ENCODE data around the gene SMC5. TPM values are rescaled to one million over a fixed set of nuclear protein-coding genes. Genes with fewer than 3 reads are reported as not detected.

The SMC5 gene
- total and polyA plus RNA-seq, 2 of the 8 experiments (the other 6 are each of a cell fraction or from before 2014, with no cell fraction given), result 4.5 to 22.6 TPM

DNA sequence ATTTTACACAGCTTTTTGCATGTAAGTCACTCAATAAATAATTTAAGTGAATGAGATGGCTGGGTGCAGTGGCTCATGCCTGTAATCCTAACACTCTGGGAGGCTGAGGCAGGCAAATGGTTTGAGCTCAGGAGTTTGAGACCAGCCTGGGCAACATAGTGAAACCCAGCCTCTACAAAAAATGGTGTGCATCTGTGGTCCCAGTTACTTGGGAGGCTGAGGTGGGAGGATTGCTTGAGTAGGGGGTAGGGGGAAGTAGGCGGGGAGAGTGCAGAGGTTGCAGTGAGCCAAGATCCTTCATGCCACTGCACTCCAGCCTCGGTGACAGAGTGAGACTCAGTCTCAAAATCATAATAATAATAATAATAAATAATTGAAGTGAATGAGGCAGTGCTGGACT, 145.5 kb downstream of the SMC5 start (continued):
- TF ChIP-seq TBP (IDR thresholded peaks at IDR 0.05; ENCODE audit: low read depth, low read length) (no peak), YY1 (IDR thresholded peaks at IDR 0.05; ENCODE audit: low read depth, low read length) (no peak)

Small RNA genes within 50 kb of the gene (small RNA-seq; reads per million reads assigned to genes)
- gene RF00019 (ENCODE audit: insufficient read depth), result not detected

Other genes starting within 250 kb of the SMC5 start
- 15.3 and 15.4 TPM in 2 replicates for gene MAMDC2, start 215.1 kb upstream of the SMC5 start, total RNA-seq (2021; fragmentation: NEBNext Ultra II Directional; extraction: Animal tissue kit (Norgen Biotek cat#: 25700))
- 6.1 and 6.4 TPM in 2 replicates for gene MAMDC2, start 215.1 kb upstream of the SMC5 start, polyA plus RNA-seq (2011; rRNA removed)
- gene KLF9, start 155.7 kb downstream of the SMC5 start, total RNA-seq (2021; fragmentation: NEBNext Ultra II Directional; extraction: Animal tissue kit (Norgen Biotek cat#: 25700)), result 0.82 and 0.98 TPM in 2 replicates
- 0.47 TPM in 2 replicates for gene KLF9, start 155.7 kb downstream of the SMC5 start, polyA plus RNA-seq (2011; rRNA removed)